Parathyroid adenoma (tissue), 2 donors: Measurements from ENCODE around the gene SMARCA2.

Experiments used
- H2AFZ ChIP-seq: fragments of 300-600 bp; sonication (generic); one replicate; pipeline ENCODE4 v1.7.0; 2017; ENCODE audit warnings: antibody characterized with exemption, mild to moderate bottlenecking
- H3K27ac ChIP-seq: fragments of 300-600 bp; sonication (generic); one replicate; pipeline ENCODE4 v1.7.0; 2017
- H3K27me3 ChIP-seq: fragments of 300-600 bp; sonication (generic); one replicate; pipeline ENCODE4 v1.7.0; 2017; ENCODE audit warnings: low read length; ENCODE audit not compliant: control insufficient read depth, insufficient read depth
- H3K36me3 ChIP-seq: fragments of 300-600 bp; sonication (generic); one replicate; pipeline ENCODE4 v1.7.0; 2017; ENCODE audit warnings: low read length; ENCODE audit not compliant: control insufficient read depth, insufficient read depth
- H3K4me1 ChIP-seq: fragments of 300-600 bp; sonication (generic); one replicate; pipeline ENCODE4 v1.7.0; 2017; ENCODE audit warnings: control low read depth
- H3K4me2 ChIP-seq: fragments of 300-600 bp; sonication (generic); one replicate; pipeline ENCODE4 v1.7.0; 2017; ENCODE audit warnings: low read length
- H3K4me3 ChIP-seq: fragments of 300-600 bp; sonication (generic); one replicate; pipeline ENCODE4 v1.7.0; 2017; ENCODE audit warnings: low read depth, low read length
- H3K79me2 ChIP-seq: fragments of 300-600 bp; sonication (generic); one replicate; pipeline ENCODE4 v1.7.0; 2017; ENCODE audit warnings: control low read depth
- H3K9ac ChIP-seq: fragments of 300-600 bp; sonication (generic); one replicate; pipeline ENCODE4 v1.7.0; 2017; ENCODE audit warnings: mild to moderate bottlenecking
- H3K9me3 ChIP-seq: fragments of 300-600 bp; sonication (generic); one replicate; pipeline ENCODE4 v1.7.0; 2017; ENCODE audit warnings: low read length; ENCODE audit not compliant: control insufficient read depth
- TF ChIP-seq, protein P1 (sequence below): fragments of 300-600 bp; sonication (generic); IDR thresholded peaks from one replicate; pipeline ENCODE4 v1.7.0; 2017; ENCODE audit warnings: antibody characterized with exemption, mild to moderate bottlenecking
- donor health status: primary hyperparathyroidism.

Gene SMARCA2

DNA sequence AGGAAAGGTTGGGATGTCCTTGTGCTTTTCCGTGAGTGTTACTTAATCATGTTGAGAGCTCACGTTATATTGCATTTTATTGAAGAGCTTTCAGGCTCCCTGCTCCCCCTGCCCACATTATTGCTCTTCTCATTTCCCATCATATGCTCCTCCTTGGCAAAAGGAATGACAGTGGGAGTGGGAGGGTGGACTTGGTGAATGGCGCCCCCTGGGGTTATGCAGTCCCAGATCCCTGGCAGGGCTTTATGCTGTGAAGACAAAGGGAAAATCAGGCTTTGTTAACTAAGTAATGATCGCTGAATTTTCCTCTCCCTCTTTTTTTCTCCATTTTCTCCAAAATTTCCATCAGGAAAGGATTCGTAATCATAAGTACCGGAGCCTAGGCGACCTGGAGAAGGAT, 166.6 kb downstream of the SMARCA2 start:
- Histone ChIP-seq H3K4me3 (no peak overlapping the region), H3K9me3 (no peaks in the 10 kb centered on the region), H3K27ac (no peak overlapping the region), H2AFZ (no peak overlapping the region), H3K36me3 (no peaks in the 10 kb centered on the region), H3K79me2 (no peaks in the 10 kb centered on the region), H3K27me3 (no peaks in the 10 kb centered on the region), H3K4me2 (no peak overlapping the region), H3K9ac (no peak overlapping the region), H3K4me1 (no peaks in the 10 kb centered on the region)
- TF ChIP-seq, protein P1, sequence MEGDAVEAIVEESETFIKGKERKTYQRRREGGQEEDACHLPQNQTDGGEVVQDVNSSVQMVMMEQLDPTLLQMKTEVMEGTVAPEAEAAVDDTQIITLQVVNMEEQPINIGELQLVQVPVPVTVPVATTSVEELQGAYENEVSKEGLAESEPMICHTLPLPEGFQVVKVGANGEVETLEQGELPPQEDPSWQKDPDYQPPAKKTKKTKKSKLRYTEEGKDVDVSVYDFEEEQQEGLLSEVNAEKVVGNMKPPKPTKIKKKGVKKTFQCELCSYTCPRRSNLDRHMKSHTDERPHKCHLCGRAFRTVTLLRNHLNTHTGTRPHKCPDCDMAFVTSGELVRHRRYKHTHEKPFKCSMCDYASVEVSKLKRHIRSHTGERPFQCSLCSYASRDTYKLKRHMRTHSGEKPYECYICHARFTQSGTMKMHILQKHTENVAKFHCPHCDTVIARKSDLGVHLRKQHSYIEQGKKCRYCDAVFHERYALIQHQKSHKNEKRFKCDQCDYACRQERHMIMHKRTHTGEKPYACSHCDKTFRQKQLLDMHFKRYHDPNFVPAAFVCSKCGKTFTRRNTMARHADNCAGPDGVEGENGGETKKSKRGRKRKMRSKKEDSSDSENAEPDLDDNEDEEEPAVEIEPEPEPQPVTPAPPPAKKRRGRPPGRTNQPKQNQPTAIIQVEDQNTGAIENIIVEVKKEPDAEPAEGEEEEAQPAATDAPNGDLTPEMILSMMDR = peak; percentile 11

DNA sequence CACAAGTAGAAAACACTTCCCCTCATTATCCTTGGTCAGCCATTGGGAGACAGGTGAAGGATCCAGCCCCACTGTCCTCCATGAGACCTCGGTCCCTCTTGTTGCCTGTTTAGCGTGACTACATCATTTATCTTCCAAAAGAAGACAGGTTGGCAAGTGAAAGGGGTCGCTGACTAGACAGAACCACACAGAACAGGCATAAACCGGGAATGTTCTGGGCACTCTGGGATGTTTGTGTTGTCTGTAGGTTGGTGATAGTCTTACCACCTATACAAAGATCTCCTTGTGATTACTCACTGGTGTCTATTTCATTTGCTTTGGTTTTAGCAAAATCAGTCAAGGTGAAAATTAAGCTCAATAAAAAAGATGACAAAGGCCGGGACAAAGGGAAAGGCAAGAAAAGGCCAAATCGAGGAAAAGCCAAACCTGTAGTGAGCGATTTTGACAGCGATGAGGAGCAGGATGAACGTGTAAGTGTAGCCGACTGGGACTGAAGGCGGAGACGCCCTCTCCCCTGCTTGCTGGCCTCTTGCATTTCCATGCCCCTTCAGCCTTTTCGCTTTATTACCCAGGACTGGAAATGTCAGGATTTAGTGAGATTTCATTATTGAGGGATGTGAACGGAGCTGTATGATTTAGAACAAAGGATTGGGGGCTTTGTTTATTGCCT, 175.9 kb downstream of the SMARCA2 start:
- Histone ChIP-seq H3K27me3 (no peaks in the 10 kb centered on the region), H3K4me3 (no peak overlapping the region), H3K27ac (no peak overlapping the region), H3K9me3 (no peaks in the 10 kb centered on the region), H3K79me2 (no peaks in the 10 kb centered on the region), H3K36me3 (no peaks in the 10 kb centered on the region), H2AFZ (no peak overlapping the region), H3K9ac (no peak overlapping the region), H3K4me1 (no peaks in the 10 kb centered on the region), H3K4me2 (no peak overlapping the region)
- TF ChIP-seq, protein P1 = no peak

DNA sequence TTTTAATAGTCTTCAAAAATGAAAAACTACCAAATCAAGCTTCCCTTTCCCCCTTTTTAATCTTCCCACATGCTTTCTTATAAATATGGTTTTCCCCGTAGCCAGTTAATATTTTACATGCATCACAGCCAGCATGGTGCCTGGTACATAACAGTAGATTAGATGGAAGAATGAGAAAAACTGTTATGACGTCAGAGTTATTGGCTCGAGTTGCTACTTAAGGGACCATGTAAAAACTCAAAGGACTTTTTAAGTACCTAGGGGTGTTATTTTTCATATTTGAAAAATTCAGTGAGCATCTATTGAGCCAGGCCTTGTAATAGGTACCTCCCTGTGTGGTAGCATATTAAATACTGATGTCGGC, 176.4 kb downstream of the SMARCA2 start:
- Histone ChIP-seq H3K4me2 (no peak overlapping the region), H3K4me1 (no peaks in the 10 kb centered on the region), H3K4me3 (no peak overlapping the region), H2AFZ (no peak overlapping the region), H3K27ac (no peak overlapping the region), H3K27me3 (no peaks in the 10 kb centered on the region), H3K36me3 (no peaks in the 10 kb centered on the region), H3K79me2 (no peaks in the 10 kb centered on the region), H3K9ac (no peak overlapping the region), H3K9me3 (no peaks in the 10 kb centered on the region)
- TF ChIP-seq, protein P1 = no peak

DNA sequence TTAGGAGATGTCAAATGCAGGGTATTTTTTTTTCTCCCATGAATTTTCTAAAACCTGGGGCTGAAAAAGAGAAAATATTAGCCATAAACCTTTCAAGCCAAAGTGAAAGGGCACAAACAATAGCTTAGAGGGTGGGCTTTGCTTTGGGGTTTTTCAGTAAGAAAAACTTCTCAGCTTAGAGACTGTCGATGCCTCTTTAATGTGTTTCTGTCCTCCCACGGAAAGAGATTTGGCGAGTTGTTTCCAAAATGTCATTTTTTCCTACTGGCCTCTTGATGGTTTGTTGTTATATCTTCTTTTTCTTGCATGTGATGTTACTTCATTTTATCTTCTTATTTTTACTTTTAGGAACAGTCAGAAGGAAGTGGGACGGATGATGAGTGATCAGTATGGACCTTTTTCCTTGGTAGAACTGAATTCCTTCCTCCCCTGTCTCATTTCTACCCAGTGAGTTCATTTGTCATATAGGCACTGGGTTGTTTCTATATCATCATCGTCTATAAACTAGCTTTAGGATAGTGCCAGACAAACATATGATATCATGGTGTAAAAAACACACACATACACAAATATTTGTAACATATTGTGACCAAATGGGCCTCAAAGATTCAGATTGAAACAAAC, 177.3 kb downstream of the SMARCA2 start:
- no peak overlapping the region for H2AFZ ChIP-seq
- H3K4me1 ChIP-seq = no peaks in the 10 kb centered on the region
- no peaks in the 10 kb centered on the region for H3K9me3 ChIP-seq
- no peaks in the 10 kb centered on the region for H3K79me2 ChIP-seq
- TF ChIP-seq, protein P1 = no peak
- no peak overlapping the region for H3K27ac ChIP-seq
- no peak overlapping the region for H3K9ac ChIP-seq
- H3K36me3 ChIP-seq = no peaks in the 10 kb centered on the region
- no peak overlapping the region for H3K4me3 ChIP-seq
- no peaks in the 10 kb centered on the region for H3K27me3 ChIP-seq
- H3K4me2 ChIP-seq = no peak overlapping the region

DNA sequence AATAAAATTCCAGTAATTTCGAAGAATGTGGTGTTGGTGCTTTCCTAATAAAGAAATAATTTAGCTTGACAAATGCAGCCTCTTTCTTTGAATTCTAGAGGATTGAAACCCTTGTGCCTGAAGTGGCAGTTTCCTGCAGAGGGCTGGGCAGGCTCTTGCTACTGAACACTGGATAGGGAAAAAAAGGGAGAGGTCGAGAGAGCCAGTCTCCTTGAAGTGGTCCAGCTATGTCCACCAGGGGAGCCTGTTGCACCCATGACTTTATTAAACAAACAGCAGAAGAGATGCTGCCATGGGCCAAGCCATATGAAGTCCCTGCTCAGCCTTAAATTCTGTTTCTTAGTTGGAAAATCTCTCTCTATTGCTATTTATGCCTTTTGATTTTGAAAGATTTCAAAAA, 178.4 kb downstream of the SMARCA2 start:
- Histone ChIP-seq H3K27ac (no peak overlapping the region), H3K4me2 (no peak overlapping the region), H3K9me3 (no peaks in the 10 kb centered on the region), H3K79me2 (no peaks in the 10 kb centered on the region), H3K4me3 (no peak overlapping the region), H2AFZ (no peak overlapping the region), H3K36me3 (no peaks in the 10 kb centered on the region), H3K27me3 (no peaks in the 10 kb centered on the region), H3K4me1 (no peaks in the 10 kb centered on the region), H3K9ac (no peak overlapping the region)
- TF ChIP-seq, protein P1 = no peak
